PFSK-1 (cell line): ENCODE results near the gene PKN2.

Source experiments
- FOXP2 ChIP-seq: optimal IDR thresholded peaks from 2 replicates; pipeline ENCODE3; 2011; ENCODE audit warnings: borderline replicate concordance, control low read depth, inconsistent platforms; ENCODE audit not compliant: insufficient read depth; ENCODE audit errors: extremely low read length, extremely low read depth
- POLR2AphosphoS5 ChIP-seq: IDR thresholded peaks from 2 replicates; pipeline ENCODE4 v1.6.1; 2012; ENCODE audit warnings: low read depth, mild to moderate bottlenecking, control low read depth, low read length, moderate library complexity
- SIN3A ChIP-seq: IDR thresholded peaks from 2 replicates; pipeline ENCODE4 v1.6.1; 2012; ENCODE audit warnings: mild to moderate bottlenecking, low read length, moderate library complexity, borderline replicate concordance; ENCODE audit not compliant: insufficient read depth
- TAF1 ChIP-seq: IDR thresholded peaks from 2 replicates; pipeline ENCODE4 v1.6.1; 2012; ENCODE audit warnings: low read length, control low read depth, borderline replicate concordance; ENCODE audit not compliant: insufficient read depth
- TF ChIP-seq, protein P1 (sequence below), 2 experiments: IDR thresholded peaks; 2 replicates each; pipeline versions ENCODE4 v1.6.1 to v1.8.0; 2011 to 2012; ENCODE audit warnings: low read depth in 2 of 2, low read length in 2 of 2, control low read depth in 1 of 2, inconsistent platforms in 1 of 2, mild to moderate bottlenecking in 1 of 2, moderate library complexity in 1 of 2; ENCODE audit not compliant: insufficient read depth in 1 of 2

PKN2 gene

DNA sequence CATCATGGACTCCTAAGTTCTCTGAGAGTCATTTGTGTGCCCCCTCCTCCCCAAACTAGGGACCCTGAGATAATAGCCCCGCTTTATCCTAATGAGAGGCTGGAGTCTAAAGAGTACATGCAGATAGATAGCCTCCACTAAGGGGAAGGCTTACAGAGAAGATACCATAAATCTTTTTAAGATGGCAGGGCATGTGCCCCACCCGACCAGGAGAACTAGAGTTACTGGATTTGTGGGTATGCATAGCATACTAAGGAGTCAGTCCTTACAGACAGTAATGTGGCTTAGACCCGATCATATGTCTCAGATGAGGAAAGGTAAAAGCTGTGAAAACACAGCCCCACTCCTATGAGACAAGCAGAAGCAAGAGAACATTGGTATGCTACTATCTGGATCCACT lies 25.7 kb upstream of the PKN2 start:
- no peak for TF ChIP-seq TAF1
- TF ChIP-seq SIN3A, result no peak
- no peak for TF ChIP-seq FOXP2
- no peak for TF ChIP-seq POLR2AphosphoS5
- TF ChIP-seq, protein P1, sequence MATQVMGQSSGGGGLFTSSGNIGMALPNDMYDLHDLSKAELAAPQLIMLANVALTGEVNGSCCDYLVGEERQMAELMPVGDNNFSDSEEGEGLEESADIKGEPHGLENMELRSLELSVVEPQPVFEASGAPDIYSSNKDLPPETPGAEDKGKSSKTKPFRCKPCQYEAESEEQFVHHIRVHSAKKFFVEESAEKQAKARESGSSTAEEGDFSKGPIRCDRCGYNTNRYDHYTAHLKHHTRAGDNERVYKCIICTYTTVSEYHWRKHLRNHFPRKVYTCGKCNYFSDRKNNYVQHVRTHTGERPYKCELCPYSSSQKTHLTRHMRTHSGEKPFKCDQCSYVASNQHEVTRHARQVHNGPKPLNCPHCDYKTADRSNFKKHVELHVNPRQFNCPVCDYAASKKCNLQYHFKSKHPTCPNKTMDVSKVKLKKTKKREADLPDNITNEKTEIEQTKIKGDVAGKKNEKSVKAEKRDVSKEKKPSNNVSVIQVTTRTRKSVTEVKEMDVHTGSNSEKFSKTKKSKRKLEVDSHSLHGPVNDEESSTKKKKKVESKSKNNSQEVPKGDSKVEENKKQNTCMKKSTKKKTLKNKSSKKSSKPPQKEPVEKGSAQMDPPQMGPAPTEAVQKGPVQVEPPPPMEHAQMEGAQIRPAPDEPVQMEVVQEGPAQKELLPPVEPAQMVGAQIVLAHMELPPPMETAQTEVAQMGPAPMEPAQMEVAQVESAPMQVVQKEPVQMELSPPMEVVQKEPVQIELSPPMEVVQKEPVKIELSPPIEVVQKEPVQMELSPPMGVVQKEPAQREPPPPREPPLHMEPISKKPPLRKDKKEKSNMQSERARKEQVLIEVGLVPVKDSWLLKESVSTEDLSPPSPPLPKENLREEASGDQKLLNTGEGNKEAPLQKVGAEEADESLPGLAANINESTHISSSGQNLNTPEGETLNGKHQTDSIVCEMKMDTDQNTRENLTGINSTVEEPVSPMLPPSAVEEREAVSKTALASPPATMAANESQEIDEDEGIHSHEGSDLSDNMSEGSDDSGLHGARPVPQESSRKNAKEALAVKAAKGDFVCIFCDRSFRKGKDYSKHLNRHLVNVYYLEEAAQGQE (IDR thresholded peaks at IDR 0.05; ENCODE audit: insufficient read depth in 1 of 2, low read depth in 2 of 2, low read length in 2 of 2), result no peak

DNA sequence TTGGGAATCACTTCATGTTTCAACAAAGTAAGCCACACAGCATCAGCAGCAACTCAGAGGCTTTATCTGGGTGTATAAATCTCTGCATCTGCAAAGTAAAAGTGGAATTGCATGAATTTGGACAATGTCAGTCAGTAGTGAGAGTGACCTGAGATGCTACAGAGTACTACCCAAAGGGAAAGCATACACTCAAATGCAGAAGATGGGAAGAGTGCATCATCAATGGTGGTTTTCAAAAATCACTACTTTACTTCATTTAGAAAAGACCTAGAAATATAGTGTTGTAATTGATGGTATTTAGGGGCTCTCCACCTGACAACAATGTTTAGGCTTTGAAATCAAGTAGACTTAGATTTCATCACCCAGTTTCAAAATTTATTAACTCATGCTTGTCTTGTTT lies 24.5 kb upstream of the PKN2 start:
- TF ChIP-seq FOXP2, result no peak
- TF ChIP-seq POLR2AphosphoS5, result no peak
- TF ChIP-seq SIN3A, result no peak
- TF ChIP-seq TAF1, result no peak
- TF ChIP-seq, protein P1 (IDR thresholded peaks at IDR 0.05; ENCODE audit: insufficient read depth in 1 of 2, low read depth in 2 of 2, low read length in 2 of 2), result no peak

DNA sequence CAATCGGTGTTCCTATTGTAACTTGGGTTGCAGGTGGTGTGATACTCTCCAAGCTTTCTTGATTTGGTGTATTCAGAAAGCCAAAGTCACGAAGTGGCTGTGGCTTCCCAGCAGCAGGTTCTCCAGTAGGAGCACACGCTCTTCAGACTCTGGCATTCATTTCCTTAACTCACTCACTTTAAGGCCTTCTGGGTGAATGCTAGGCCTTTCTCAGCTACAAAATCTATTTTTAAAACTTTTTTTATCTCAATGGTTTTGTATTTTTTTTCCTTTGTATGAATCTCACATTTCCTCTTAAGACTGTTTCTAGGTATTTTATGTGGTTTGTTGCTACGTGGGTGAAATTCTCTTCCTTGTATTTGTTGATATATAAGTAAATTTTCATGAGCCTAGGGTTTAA lies 22.9 kb upstream of the PKN2 start:
- TF ChIP-seq SIN3A, result no peak

GRCh38 chr1:88661951-88662699 lies 21.9 kb upstream of the PKN2 start:
- TF ChIP-seq, protein P1 (IDR thresholded peaks at IDR 0.05; ENCODE audit: insufficient read depth in 1 of 2, low read depth in 2 of 2, low read length in 2 of 2), result no peak
- no peak for TF ChIP-seq SIN3A
- no peak for TF ChIP-seq POLR2AphosphoS5
- no peak for TF ChIP-seq TAF1
- TF ChIP-seq FOXP2, result no peak

DNA sequence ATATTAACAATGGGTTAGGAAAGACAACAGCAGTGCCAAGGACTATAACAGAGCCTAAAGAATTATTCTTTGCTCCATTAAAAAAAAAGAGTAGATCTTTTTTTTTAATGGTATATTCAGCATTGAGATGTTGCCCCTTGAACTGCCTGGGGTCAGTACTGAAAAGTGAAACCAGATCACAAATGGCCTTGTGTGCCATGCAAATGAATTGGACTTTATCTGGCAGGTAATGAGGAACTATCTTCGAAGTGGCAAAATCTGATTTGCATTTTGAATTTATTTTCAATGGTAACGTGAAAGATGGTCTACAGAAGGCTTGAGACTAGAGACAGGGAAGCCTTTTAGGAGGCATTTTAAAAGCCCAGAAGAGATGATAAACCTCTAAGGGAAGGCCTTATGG lies 21.4 kb upstream of the PKN2 start:
- TF ChIP-seq, protein P1 (IDR thresholded peaks at IDR 0.05; ENCODE audit: insufficient read depth in 1 of 2, low read depth in 2 of 2, low read length in 2 of 2), result no peak
- TF ChIP-seq POLR2AphosphoS5 (no peak), SIN3A (no peak), FOXP2 (no peak), TAF1 (no peak)
